HTR-8/SVneo (cell line): ENCODE measurements around the gene CDH22.
A peak's percentile ranks its signal among the peaks of the same experiment; 100 is the strongest.

Source experiments
- DNase-seq: peaks from one replicate; pipeline ENCODE4 v3.0.0; 2011; ENCODE audit warnings: low spot score, mixed read lengths; ENCODE audit not compliant: insufficient read length
- FAIRE-seq: peaks from 2 replicates; lab custom pipeline; 2011; peaks lifted over from hg19 to GRCh38; lab: Jason Lieb, UNC

The CDH22 gene

GRCh38 chr20:46159101-46159897, 149.0 kb downstream of the CDH22 start:
- no peak for FAIRE-seq
- DNase-seq: no peak

GRCh38 chr20:46158476-46158987, 149.8 kb downstream of the CDH22 start:
- no peak for FAIRE-seq
- no peak for DNase-seq

- FAIRE-seq: no peak
- no peak for DNase-seq
These were observed 150.7 kb downstream of the CDH22 start for GRCh38 chr20:46157625-46158024.

- DNase-seq: no peak
- FAIRE-seq: peak; percentile 85
These were observed 151.2 kb downstream of the CDH22 start for GRCh38 chr20:46157076-46157592.

- DNase-seq (no peak), FAIRE-seq (no peak)
These were observed 152.2 kb downstream of the CDH22 start for GRCh38 chr20:46156065-46156464.

- DNase-seq: no peak
- peak; percentile 31 for FAIRE-seq
These were observed 153.5 kb downstream of the CDH22 start for GRCh38 chr20:46154796-46155195.

GRCh38 chr20:46154305-46154704, 154.0 kb downstream of the CDH22 start:
- no peak for DNase-seq
- peak; percentile 52 for FAIRE-seq

- FAIRE-seq (no peak), DNase-seq (no peak)
These were observed 155.3 kb downstream of the CDH22 start for GRCh38 chr20:46152824-46153586.

GRCh38 chr20:46151936-46152335, 156.4 kb downstream of the CDH22 start:
- DNase-seq (peak; percentile 57), FAIRE-seq (peak; percentile 65)

GRCh38 chr20:46150943-46151342, 157.4 kb downstream of the CDH22 start:
- FAIRE-seq: no peak
- no peak for DNase-seq

GRCh38 chr20:46148313-46149208, 159.7 kb downstream of the CDH22 start:
- FAIRE-seq (peak; percentile 81), DNase-seq (no peak)

- no peak for FAIRE-seq
- no peak for DNase-seq
These were observed 162.6 kb downstream of the CDH22 start for GRCh38 chr20:46145713-46146112.

GRCh38 chr20:46144432-46145025, 163.8 kb downstream of the CDH22 start:
- FAIRE-seq (peak; percentile 52), DNase-seq (no peak)

GRCh38 chr20:46142124-46142523, 166.2 kb downstream of the CDH22 start:
- no peak for DNase-seq
- FAIRE-seq: no peak

- DNase-seq (no peak), FAIRE-seq (peak; percentile 82)
These were observed 168.3 kb downstream of the CDH22 start for GRCh38 chr20:46139908-46140482.

- DNase-seq (no peak), FAIRE-seq (peak; percentile 60)
These were observed 168.9 kb downstream of the CDH22 start for GRCh38 chr20:46139266-46139889.

- no peak for FAIRE-seq
- no peak for DNase-seq
These were observed 170.5 kb downstream of the CDH22 start for GRCh38 chr20:46137816-46138215.

GRCh38 chr20:46135856-46136633, 172.3 kb downstream of the CDH22 start:
- FAIRE-seq (no peak), DNase-seq (no peak)
